Ishikawa (cell line): ENCODE data around the gene DROSHA.

Source experiments
- CEBPB ChIP-seq: IDR thresholded peaks from 2 replicates; pipeline ENCODE4 v1.6.1; 2012
- EP300 ChIP-seq: IDR thresholded peaks from 2 replicates; pipeline ENCODE4 v1.6.1; 2012; ENCODE audit warnings: borderline replicate concordance
- FOXM1 ChIP-seq: IDR thresholded peaks from 2 replicates; pipeline ENCODE4 v1.6.1; 2012; ENCODE audit warnings: low read depth, borderline replicate concordance
- RAD21 ChIP-seq: IDR thresholded peaks from 2 replicates; pipeline ENCODE4 v1.6.1; 2012; ENCODE audit warnings: low read depth
- TAF1 ChIP-seq: IDR thresholded peaks from 2 replicates; pipeline ENCODE4 v1.6.1; 2012; ENCODE audit warnings: low read depth, mild to moderate bottlenecking
- TCF12 ChIP-seq: IDR thresholded peaks from 2 replicates; pipeline ENCODE4 v1.6.1; 2012; ENCODE audit warnings: low read depth
- TEAD4 ChIP-seq: IDR thresholded peaks from 2 replicates; pipeline ENCODE4 v1.6.1; 2012
- TF ChIP-seq, protein P1 (sequence below): IDR thresholded peaks from 2 replicates; pipeline ENCODE4 v1.6.1; 2012

DNA sequence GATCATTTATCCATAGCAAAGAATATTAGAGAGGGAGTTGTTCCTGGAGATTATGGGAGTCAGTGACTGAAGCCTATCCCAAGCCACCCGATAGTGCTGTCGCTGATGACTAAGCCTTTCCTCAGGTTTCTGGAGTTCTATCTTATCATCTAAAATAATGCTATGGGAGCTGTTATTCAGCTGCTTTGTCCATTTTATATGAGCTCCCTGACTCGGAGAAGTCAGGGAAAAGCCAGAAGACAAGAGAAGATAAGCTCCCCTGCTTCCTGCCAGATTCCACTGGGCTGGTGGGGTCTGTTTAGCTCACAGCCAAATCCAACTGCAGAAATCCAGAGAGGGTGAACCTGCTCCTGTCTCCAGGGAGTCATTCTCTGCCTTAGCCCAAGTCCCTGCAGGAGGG is 148.2 kb downstream of the DROSHA start:
- no peak for TF ChIP-seq EP300
- TF ChIP-seq, protein P1, sequence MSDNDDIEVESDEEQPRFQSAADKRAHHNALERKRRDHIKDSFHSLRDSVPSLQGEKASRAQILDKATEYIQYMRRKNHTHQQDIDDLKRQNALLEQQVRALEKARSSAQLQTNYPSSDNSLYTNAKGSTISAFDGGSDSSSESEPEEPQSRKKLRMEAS = no peak
- no peak for TF ChIP-seq TAF1
- no peak for TF ChIP-seq FOXM1
- no peak for TF ChIP-seq CEBPB
- no peak for TF ChIP-seq TEAD4
- no peak for TF ChIP-seq TCF12
- no peak for TF ChIP-seq RAD21
